GM18519 (cell line): ENCODE data around the gene ZNF560.

Experiments used
- ATAC-seq: cut with Tn5 transposase; IDR thresholded peaks from one replicate; pipeline ENCODE4 v1.9.1; 2021; ENCODE audit warnings: mild to moderate bottlenecking, moderate library complexity; ENCODE audit not compliant: unreplicated experiment, low FRiP score

The ZNF560 gene

DNA sequence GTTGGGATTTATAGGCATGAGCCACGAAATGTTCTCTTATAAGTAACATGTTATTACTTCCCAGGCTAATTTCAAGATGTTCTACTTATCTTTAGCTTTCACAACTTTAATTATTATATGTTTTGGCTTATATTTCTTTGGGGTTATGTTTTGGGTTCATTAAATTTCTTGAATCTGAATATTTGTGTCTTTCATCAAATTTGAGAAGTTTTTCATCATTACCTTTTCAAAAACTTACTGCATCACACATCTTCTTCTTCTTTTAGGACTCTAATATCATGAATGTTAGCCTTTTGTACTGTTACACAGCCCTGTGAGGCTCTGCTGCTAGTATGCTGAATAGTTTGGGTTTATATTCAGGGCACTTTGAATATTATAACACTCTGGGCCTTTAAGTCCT is 53.4 kb downstream of the ZNF560 start:
- ATAC-seq, result no peak

DNA sequence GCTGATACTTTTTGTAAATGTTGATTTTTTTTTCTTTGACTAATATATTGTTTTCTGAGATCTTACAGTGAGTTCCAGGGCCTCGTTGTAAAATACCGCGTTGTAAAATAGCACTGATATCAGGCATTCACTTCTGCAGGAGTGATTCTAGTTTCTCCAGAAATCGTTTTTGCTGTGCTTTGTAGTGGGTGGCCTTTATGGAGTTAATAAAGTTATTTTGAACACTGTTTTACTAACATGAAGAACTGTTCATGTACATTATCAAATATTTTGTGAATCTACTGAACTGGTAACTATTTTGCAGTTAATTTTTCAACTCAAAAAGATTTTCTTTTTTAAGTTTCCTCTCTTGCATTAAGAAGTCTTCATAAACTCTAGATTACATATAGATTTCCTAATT is 62.1 kb downstream of the ZNF560 start:
- no peak for ATAC-seq

DNA sequence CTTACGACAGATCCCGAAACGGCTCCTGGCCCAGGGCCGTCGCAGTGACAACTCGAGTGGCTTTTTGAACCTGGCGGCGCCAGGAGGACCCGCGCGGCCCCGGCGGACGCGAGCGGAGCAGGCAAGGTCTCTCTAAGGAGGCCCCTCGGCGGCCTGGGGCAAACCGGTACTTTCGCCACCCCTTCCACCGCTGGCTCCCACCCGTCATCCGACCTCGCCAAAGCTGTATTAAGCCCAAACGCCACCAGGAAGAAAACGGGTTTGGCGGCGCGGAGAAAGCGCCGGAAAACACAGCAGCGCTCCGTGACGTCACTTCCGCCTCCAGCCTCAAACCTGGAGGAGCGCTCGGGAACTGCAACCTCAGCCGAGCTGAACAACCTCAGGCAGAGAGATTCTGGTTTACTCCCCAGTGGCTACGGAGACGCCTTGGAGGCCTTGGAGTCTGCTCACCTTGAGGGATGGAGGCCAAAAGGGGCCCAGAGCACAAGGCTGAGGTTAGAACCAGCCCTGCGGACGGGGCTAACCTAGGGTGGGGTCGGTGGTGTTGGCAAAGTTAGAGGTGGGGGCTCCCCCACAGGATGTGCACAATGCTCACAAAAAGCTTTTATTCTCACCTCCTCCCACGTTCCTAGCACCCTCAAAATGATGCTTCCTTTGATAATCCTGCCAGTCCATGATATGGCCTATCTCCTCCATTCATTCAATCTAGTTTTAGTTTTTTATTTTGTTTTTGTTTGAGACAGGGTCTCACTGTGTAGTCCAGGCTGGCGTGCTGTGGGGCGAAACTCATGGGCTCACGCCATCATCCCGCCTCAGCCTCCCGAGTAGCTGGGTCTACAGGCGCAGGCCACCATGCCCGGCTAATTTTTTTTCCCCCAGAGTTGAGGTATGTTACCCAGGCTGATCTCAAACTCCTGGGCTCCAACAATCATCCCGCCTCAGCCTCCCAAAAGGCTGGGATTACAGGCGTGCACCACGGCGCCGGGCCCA is 62.8 kb downstream of the ZNF560 start, which contains the start of gene ZNF266:
TSS of gene ZNF266 (minus strand) at position 295 of the 990 bp plus-strand sequence. CDS start 15,484 bp downstream, outside the sequence.
- peak; percentile 80 for ATAC-seq

DNA sequence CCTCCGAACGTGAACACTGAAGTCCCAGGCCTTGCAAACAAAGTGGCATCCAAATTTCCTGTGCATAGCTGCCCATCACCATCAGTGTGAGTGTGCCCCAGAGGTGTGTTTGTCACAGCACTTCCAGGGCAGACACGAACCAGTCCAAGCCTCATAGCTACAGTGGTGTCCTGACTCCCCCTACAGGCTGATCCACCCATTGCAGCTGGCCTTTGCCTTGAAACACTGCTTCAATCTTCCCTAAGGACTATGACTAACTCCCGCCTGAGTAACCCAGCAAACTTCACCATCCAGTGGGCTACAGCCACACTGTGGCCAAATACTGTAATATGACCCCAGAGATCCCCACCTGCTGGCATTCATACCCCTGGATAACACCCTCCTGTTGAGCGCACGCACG is 66.9 kb downstream of the ZNF560 start:
- ATAC-seq, result no peak

DNA sequence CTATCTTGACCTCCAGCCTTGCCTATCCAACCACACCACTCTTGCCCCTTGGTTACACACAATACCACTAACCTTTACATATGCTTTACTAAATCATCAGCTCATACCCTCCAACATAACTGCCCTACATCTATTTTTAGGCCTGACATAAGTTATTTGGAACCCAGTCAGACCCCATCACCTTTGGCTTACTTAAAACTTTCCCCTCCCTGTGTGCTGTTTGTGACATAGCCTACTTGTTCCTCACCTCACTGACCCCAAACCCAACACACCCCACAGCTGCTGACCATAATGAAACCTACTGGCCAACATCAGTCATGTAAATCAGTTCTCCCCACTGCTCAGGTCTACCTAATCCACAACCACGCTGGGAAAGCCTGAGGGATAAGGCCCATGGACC is 68.0 kb downstream of the ZNF560 start:
- ATAC-seq, result no peak

DNA sequence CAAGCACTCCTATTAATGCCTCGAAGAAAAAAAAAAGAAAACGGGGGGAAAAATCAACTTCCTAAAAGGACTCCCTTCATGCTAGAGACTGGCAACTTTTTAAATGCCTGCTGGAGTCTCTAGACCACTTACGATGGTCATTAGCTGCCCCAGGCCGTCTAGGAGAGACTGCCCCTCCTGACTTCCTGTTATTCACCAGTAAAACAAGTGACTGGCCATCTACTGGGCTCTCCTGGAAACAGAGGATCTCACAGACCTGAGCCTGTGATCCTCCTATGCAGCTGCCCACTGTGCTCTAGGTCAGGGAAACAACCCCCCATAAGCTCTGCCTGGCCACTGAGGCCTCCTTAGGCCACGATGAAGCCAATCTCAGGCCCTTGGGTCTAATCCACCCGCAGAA is 70.5 kb downstream of the ZNF560 start:
- ATAC-seq, result no peak
